ENCODE results near the gene B3GNT2. TPM values are rescaled to one million over a fixed set of nuclear protein-coding genes. Genes with fewer than 3 reads are reported as not detected.
"Not testable (repeated sequence)": the region's sequence is repeated elsewhere in the genome, so short reads cannot be mapped to it uniquely, and the experiment has no call there.

B3GNT2 gene
- total RNA-seq, 1 donor from 2014 or later, result 27.5 TPM

DNA sequence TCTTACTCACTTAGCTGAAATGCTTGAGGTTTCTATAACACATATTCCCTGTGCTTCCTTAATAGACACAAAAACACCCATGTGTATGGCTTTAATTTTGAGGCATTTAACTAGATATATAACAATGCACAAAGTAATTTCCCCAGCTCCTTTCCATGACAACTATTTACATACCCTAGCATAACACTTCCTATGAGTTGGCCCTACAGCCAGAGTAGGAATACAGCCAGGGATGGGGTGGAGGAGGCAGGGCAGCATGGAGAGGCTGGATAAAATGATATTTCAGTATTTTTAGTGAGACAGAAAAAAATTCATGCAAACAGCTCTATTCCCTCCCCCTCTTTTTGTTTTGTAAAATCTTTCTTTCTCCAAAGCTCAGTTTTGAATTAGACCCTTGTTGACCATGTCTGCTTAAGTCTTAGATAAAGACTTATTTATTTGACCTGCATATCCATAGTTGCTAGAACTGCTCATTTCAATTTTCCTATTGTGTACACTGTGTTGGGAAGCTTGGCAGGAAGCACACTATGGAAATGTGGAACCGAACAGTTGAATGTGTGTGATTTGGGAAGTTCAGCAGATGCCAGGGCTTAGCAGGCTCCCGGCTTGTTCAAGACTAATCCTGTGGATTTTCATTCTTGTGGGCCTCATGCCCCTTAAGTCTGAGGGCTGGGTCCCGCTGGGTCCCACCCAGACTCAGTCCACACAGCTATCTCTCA lies 11.2 kb upstream of the B3GNT2 start:
- no peak for DNase-seq (ENCODE audit: extremely low read depth, low read depth, low spot score)

DNA sequence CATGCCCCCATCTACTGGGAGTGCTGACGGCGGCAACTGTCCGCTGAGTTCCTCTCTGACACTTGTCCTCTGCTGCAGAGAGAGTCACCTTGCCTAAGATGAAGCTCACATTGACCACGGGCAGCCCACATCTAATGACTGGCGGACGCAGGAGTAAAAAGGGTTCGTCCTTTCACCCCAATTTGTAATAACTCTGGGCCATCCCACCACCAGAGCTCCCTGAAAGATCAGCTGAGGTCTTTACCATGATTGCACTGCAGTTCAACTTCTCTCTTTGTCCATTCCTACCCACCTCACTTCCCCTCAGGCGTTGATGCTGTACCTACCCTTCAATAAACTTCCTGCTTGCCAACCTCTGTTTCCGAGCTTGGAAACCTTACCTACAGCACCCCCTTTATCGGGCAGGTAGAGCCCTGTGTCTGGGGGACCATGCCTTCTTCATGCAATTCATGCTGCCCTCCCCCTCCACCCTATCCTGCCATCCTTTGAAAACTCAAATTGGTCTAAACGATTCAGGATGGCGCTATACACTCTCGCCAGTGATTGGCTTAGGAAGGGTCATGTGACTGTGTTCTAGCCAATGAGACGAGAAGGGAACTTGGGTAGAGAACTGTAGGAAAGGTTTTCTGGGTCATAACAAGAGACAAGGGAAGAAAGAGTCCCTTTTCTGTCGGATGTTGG lies 10.3 kb upstream of the B3GNT2 start:
- no peak for DNase-seq (ENCODE audit: extremely low read depth, low read depth, low spot score)

DNA sequence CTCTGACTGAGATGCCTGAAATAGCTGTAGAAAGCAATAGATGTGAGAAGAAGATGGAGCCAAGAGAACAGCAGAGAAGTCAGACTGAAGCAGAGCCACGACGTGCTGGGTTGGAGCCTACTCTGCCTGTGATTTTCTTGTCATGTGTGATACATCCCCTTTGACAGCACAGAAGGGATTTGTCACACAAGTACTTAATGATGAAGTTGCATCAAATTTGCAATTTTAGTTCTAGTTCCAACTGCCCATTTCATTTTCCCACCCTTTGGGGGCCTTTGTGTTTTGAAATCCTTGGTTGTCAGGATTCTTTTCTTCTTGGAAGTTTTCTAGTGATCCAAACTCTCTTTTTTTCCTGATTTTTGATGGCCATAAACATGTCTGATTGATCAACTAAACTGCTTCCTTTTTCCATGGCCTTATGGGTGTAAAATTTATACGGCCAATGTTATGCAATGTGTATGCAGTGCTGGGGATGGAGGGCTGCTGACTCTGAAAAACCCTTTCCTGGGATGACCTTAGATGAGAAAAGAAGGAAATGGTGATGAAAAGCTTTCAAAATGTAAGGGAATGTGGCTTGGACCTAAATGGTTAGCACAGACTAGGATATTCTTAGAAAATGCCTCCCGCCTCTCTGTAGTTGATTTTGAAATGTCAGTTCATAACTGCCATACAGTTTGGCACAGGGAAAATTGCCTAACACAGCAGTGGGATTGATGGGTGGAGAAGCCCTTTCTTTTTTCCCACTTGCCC lies 9.6 kb upstream of the B3GNT2 start:
- no peak for DNase-seq (ENCODE audit: extremely low read depth, low read depth, low spot score)

DNA sequence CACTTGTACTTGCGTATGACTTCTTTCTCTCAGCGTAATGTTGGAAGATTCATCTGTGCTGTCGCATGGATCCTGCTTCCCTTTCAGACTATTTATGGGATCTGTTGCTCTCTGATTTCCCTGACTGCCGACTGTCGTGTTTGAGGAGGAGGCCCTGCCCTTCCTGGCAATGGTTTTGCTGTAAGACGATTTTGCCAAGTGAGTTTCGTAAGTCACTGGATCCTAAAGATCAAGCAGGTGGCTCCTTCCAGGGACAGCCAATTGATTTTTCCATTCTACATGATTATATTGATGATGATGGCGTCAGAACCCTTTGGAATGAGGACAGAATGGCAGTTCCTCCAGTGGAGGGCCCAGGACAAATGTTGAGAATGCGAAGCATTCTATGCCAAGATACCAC lies 8.7 kb upstream of the B3GNT2 start:
- DNase-seq (ENCODE audit: extremely low read depth, low read depth, low spot score), result no peak

DNA sequence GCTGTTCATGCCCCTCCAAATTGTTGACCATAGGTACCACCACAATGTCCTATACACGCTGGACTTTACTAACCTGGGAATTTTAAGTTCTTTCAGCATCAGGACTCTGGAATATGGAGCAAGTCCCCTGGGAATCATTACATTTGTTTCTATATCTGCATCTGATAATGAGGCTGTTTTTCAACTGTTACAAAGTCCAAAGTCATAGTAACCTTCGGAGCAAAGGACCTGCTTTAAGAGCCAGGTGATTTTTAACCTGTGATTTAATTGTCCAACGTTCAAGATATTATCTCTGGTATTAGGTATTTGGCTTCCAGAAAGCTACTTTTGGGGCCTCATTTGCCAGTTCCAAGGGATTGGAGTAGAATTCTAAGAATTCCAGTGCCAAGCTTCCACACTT lies 7.5 kb upstream of the B3GNT2 start:
- DNase-seq (ENCODE audit: extremely low read depth, low read depth, low spot score), result no peak

DNA sequence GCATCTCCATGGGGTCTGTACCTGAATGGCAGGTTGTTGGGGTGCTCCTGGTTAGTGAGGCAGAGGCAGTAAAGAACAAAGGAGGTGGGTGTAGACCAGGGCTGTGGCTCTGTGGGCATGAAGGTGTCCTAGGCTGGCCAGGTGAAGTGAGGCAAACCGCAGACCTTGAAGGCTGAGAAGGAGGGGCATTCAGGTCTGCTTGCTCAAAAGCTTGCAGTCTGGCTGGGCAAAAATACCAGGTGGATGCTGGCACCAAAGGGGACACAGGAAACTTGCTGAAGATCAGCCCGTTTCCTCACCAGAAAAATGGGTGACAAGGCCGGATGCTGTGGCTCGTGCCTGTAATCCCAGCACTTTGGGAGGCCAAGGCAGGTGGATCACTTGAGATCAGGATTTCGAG lies 6.7 kb upstream of the B3GNT2 start:
- DNase-seq (ENCODE audit: extremely low read depth, low read depth, low spot score), result no peak

DNA sequence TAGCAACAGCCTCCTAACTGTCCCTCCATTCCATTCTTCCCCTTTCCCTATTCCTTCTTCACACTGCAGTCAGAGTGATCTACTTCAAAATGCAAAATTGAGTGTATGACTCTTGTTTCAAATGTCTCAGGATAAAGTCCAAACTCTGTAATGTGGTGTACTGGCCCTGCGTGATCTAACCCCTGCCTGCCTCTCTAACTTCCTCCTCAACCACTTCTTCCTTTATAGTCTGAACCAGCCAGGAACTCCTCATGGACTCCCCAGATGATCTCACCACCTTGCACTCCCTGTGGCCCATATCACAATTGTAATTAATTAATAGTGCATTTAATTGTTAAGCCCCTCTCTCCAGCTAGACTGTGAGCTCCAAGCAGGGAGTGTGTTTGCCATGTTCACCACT lies 3.1 kb upstream of the B3GNT2 start:
- no peak for DNase-seq (ENCODE audit: extremely low read depth, low read depth, low spot score)

DNA sequence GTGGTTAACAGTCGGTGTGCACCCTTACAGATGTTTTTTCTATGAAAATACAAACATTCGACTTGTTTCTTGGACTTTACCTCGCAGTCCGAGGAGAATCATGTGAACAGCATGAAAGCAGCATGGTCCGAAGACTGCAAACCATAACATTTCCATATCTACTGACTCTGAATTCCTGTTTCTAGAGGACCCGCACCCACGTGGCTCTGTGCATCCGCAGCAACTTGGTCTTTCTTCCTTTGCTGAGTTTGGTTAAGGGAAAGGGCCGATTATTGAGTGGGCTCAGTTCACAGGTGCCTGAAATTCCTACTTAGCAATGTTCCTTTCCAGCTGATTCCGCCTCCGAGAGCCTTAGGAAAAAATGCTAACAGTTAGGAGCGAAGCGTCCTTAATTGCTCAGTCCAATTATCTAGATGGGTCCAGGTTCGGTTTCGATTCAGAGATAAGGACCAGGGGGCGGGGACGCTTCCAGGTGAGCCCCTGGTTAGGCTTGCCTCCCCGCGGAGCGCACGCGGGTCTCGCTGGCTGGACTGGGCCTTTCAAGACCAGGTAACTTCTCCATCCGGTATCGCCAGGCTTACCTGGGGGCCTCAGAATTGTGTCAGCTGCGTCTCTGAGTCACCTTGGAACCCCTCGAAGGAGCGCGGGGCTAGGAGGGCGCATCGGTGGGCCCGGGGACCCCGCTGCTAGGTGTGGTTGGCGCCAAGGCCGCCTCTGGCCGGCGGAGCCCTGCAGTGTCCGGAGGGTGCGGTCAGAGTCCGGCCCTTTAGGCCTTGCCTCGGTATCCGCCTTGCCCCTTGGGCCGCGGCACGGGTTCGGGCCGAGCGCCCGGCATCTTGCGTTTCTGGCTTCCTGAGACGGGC lies 1.1 kb upstream of the B3GNT2 start:
- no peak for DNase-seq (ENCODE audit: extremely low read depth, low read depth, low spot score)

DNA sequence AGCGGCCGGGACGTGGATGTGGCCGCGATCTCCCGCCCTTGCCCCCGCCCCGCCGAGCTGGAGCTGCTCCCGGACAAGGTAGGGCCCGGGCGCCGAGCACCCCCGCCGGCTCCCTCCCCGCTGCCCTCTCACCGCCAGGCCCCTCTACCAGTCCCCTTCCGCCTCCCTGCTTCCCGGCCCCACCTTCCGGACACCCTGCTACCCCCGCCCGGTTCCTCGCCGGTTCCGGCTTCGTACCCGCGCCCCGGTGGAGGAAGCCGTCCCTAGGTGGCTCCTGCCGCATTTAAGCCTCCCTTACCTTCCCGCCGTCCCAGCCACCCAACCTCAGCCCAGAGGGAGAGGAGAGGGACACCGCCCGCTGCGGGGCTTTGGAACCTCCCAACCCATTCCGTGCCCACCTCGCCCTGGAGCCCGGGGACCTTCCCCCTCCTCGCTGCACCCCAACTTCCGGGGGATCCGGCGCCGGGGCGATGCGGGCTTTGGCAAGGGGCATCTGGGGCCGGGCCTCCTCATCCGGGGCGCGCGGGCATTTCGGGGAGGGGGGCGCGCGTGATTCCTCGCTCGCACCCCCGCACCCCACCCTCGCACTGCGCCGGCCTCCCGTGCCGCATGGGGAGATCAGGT lies 475 bp downstream of the B3GNT2 start:
- no peak for DNase-seq (ENCODE audit: extremely low read depth, low read depth, low spot score)

DNA sequence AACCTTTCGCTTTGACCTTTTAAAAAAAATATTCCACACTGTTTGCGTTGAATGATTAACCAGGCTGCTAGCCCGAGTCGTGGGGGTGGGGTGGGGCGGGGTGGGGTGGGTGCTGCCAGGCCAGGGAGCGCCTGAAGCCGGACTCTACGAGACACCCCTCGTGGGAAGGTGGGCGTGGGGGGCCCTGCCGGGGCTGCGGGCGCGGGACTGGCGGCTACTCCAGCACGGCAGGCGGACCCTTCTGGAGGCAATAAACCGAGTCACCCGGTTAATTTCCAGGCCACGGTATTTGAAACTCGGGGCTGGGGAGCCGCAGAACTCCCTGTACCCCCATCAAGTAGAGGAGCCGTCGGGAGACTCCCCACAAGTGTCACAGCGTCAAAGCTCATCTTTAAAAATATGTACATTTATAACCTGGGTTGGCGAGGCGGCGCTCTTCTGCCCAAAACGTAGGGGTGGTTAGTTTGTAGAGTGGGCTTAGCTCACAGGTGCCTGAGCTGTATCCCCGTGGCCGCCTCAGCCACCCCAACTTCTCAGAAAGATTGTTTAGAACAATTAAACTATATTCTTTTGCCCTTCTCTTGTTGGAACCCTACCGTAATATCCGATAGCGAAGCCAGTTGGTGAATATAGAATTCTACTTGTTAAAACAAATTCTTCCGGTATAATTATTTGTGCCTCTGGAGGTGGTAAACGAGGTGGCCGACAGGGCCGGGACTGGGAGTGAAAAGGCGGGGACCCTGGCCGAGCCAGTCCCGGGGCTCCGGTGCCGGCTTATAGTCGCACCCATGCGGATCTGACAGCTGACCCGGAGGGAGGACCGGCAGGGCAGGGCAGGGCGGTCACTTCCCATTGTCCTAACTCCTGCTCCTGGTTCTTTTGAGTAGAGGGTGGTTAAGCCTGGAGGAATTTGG lies 1.4 kb downstream of the B3GNT2 start:
- DNase-seq (ENCODE audit: extremely low read depth, low read depth, low spot score), result no peak

DNA sequence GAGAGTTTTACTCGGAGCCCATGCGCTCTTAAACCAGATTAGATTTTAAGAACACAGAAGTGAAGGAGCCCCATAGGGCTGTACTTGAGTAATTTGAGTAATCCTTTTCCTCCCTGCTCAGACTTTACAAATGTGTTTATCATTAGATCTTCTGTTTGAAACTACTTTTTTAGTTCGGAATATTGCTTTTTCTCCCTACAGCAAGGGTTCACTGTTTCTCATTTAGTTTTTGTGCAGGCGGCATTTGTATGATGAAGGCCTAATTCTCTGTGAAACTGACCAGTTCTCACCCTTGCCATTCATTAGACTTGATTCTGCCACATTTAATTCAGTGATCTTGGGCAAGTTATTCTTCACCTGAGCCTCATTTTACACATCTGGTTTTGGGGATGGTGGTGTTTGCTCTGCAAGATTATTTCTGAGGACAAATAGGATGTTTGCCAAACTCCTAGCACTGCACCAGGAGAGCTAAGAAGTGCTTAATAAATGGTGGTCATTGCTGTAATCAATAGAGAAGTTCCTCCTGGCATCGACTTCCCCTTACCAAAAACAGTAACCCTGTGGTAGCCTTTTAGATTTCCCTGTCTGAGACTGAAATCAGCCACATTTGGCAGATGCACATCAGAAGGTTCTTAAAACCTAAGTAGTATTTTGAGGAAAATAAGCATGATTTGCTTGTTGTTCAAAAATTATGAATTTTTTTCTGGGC lies 2.2 kb downstream of the B3GNT2 start:
- no peak for DNase-seq (ENCODE audit: extremely low read depth, low read depth, low spot score)

DNA sequence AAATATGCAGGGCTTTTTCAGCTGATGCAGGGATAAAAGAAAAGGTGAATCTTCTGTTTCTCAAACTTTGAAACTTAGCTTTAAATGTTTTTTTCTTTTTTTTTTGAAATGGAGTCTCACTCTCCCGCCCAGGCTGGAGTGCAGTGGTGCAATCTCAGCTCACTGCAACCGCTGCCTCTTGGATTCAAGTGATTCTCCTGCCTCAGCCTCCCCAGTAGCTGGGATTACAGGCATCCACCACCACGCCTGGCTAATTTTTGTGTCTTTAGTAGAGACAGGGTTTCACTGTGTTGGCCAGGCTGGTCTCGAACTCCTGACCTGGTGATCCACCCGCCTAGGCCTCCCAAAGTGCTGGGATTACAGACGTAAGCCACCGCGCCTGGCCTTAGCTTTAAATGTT lies 2.9 kb downstream of the B3GNT2 start:
- DNase-seq (ENCODE audit: extremely low read depth, low read depth, low spot score), result not testable (repeated sequence)

DNA sequence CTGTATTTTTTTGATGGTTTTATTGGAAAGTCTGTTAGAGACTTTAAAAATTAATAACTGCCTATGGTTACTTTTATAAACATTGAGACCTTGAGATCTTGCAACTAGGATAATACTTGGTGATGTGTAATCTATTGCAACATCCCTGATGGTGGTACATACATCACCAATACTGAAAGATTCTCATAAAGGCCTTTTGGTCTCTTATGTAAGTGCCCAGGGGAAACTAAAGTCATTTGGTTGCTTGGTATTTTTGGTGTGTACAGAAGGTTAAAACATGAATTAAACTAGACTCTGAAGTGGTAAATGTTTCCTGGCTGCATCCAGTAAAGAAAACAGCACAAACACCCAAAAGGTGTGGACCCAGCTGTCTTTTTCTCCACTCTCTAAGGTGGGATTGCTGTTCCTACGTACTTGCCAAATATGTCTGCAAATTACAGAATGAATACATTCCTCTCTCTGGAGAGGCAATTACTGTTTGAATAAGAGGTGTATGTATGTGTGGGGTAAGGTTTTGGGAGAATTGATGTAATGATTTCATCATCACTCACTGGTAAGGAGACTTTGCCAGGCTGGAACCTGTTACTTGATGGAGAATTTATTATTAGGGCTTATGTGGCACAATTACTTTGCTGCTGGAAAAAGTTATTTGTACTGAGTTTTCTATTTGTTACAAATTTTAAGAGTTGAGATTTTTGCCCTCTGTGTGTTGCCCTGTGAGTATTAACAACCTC lies 3.6 kb downstream of the B3GNT2 start:
- no peak for DNase-seq (ENCODE audit: extremely low read depth, low read depth, low spot score)

DNA sequence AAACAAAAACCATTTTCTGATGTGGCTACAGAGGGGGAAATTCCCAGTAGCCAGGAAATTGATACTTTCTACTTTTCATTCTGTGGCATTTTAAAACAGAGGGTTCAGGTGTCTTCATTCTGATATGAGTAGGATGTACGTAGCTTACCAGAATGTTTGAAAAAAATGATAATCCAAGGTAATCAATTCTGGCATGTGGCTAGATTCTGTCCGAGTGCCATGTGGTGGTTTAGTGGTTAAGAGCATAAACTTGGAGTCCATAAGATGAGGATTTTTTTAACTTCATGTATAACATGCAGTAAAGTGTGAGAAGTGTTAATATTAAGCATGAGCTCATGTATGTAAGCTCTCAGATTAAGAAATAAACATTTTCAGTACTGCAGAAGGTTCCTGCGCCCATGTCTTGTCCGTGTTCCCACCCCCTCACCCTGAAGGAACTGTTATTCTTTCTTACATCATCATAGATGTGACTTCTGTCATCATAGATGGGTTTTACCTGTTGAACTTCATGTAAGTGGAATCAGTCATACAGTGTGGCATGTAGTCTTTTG lies 4.5 kb downstream of the B3GNT2 start:
- DNase-seq (ENCODE audit: extremely low read depth, low read depth, low spot score), result no peak

DNA sequence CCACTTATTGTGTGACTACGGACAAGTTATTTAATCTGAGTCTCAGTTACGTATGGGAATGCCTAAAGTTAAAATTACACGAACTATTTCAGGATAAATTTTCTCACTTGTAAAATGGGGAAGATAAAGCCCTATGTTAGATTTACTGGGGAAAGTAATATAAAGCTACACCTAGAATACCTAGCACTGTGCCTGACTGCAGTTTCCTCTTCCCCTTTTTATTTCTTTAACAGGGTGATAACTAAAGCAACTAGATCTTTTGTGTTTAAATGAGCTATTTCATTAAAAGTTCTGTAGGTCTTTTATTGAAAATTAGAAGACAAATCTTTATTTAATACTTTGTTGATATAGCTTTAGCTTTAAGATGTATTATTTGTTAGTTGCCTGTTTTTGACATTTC lies 5.0 kb downstream of the B3GNT2 start:
- DNase-seq (ENCODE audit: extremely low read depth, low read depth, low spot score), result no peak

DNA sequence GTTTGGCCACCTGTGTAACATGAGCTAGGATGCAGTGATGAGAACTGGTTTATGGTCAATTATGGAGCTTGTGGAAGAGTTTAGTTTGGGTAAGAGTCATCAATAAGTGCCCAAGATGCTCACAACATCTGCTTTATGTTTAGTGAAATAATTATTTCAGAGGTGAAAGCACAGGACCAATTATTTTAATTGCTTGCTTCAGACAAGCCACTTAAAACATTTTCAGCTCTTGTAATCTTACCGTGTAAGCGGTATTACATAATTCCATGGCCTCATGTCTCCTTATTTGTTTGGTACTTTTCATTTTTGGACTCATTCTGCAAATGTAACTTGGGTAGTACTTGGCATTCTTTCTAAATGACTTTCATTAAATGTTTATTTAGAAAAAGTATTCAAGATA lies 5.4 kb downstream of the B3GNT2 start:
- no peak for DNase-seq (ENCODE audit: extremely low read depth, low read depth, low spot score)

DNA sequence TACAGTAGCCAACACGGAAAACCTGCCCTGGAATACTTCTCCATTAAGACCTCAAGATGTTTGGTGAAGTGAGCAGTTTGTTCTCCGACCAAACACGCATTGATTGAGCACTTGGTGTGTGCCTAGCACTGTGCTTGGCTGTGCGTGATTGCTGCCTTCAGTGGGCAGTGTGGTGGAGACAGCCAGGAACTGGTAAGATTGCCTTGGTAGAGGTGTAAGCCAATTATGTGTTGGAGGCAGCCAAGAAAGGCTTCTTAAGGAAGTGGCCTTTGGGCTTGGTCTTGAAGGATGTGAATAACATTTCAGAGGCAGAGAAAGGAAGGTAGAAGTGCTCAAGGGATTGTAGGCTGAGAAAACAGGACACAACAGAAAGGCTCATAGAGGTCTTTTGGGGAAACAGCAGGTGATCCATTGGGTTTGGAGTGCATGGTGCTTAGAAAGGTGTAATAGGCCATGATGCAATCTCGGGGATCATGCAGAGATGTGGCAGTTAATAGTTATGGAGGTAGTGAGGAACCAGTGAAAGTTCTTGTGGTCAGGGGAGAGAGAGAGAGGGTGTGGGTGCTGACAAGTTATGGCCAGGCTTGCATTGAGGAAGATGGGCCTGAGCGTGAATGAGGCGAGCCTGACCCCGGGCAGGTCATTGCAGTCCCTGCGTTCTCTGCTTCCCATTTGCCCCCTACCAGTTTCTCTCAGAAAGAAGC lies 6.3 kb downstream of the B3GNT2 start:
- DNase-seq (ENCODE audit: extremely low read depth, low read depth, low spot score), result no peak

Data from glomerular endothelial cell (primary cell).